IMR-90 (cell line): ENCODE measurements around the gene CABCOCO1. TPM values are rescaled to one million over a fixed set of nuclear protein-coding genes. Genes with fewer than 3 reads are reported as not detected.

Experiments
- ATAC-seq: fragments of 200-7000 bp; cut with Tn5 transposase; 2 replicates; pipeline ENCODE4 v1.9.1; 2020; ENCODE audit warnings: low read depth, mild to moderate bottlenecking, moderate library complexity
- BruUV-seq: library from RNA; stranded (reverse); fragments of 400-500 nt; replicated peaks from 2 replicates; lab custom pipeline; 2021; lab: Mats Ljungman, UMichigan
- CTCF ChIA-PET: fragments of 300-600 bp; formaldehyde crosslinking; extraction: SDS; loops from one replicate; lab custom pipeline; 2021; ENCODE audit warnings: antibody characterized with exemption; lab: Yijun Ruan, JAX
- POLR2A ChIA-PET: fragments of 300-600 bp; sonication (Branson Sonifier 250); formaldehyde crosslinking; loops from one replicate; lab custom pipeline; 2022; ENCODE audit warnings: antibody characterized with exemption; ENCODE audit not compliant: unreplicated experiment; lab: Charles Lee
- DNase-seq: peaks from one replicate; pipeline ENCODE4 v3.0.0; 2013
- H2AFZ ChIP-seq: replicated peaks from 2 replicates; pipeline ENCODE3; 2013; ENCODE audit warnings: low read length, mild to moderate bottlenecking; ENCODE audit not compliant: poor library complexity
- H2AK5ac ChIP-seq: 2 replicates; pipeline ENCODE4 v1.6.1; 2013; ENCODE audit warnings: low read depth, low read length, inconsistent platforms
- H2AK9ac ChIP-seq: replicated peaks from 2 replicates; pipeline ENCODE3; 2013; ENCODE audit warnings: mild to moderate bottlenecking, low read depth, low read length, moderate library complexity; ENCODE audit not compliant: poor library complexity
- H2BK120ac ChIP-seq: 2 replicates; pipeline ENCODE4 v1.6.1; 2013; ENCODE audit warnings: low read depth, low read length, inconsistent platforms
- H2BK15ac ChIP-seq: 3 replicates; pipeline ENCODE4 v1.6.1; 2013; ENCODE audit warnings: low read depth, low read length, inconsistent platforms
- H2BK20ac ChIP-seq: 2 replicates; pipeline ENCODE4 v1.6.1; 2013; ENCODE audit warnings: low read depth, mild to moderate bottlenecking, inconsistent platforms, low read length, moderate library complexity
- H2BK5ac ChIP-seq: 2 replicates; pipeline ENCODE4 v1.6.1; 2013; ENCODE audit warnings: mild to moderate bottlenecking, low read depth, low read length, inconsistent platforms; ENCODE audit not compliant: poor library complexity, severe bottlenecking
- H3K14ac ChIP-seq: replicated peaks from 2 replicates; pipeline ENCODE4 v1.6.1; 2013; ENCODE audit warnings: low read depth, low read length, inconsistent platforms
- H3K18ac ChIP-seq: 2 replicates; pipeline ENCODE4 v1.6.1; 2013; ENCODE audit warnings: low read depth, low read length, control low read depth
- H3K23ac ChIP-seq: 2 replicates; pipeline ENCODE4 v1.6.1; 2013; ENCODE audit warnings: low read depth, low read length, inconsistent platforms
- H3K27ac ChIP-seq: 2 replicates; pipeline ENCODE4 v1.5.1; 2013; ENCODE audit warnings: mild to moderate bottlenecking, control low read depth, low read length; ENCODE audit not compliant: insufficient read depth
- H3K27me3 ChIP-seq: 2 replicates; pipeline ENCODE4 v1.6.1; 2013; ENCODE audit warnings: low read length; ENCODE audit not compliant: control insufficient read depth, insufficient read depth
- H3K36me3 ChIP-seq: 2 replicates; pipeline ENCODE4 v1.6.1; 2013; ENCODE audit warnings: low read length, mixed read lengths; ENCODE audit not compliant: control insufficient read depth, insufficient read depth
- H3K4ac ChIP-seq: 2 replicates; pipeline ENCODE4 v1.6.1; 2013; ENCODE audit warnings: low read depth, low read length, inconsistent platforms
- H3K4me1 ChIP-seq: 2 replicates; pipeline ENCODE4 v1.6.1; 2013; ENCODE audit warnings: low read length, mixed read lengths; ENCODE audit not compliant: control insufficient read depth, insufficient read depth
- H3K4me2 ChIP-seq: 2 replicates; pipeline ENCODE4 v1.6.1; 2013; ENCODE audit warnings: low read depth, mild to moderate bottlenecking, control low read depth, low read length, moderate library complexity
- H3K4me3 ChIP-seq: 2 replicates; pipeline ENCODE4 v1.5.1; 2013; ENCODE audit warnings: low read depth, mild to moderate bottlenecking, control low read depth, low read length, moderate library complexity; ENCODE audit not compliant: insufficient read depth
- H3K56ac ChIP-seq: 2 replicates; pipeline ENCODE4 v1.6.1; 2013; ENCODE audit warnings: low read length, inconsistent platforms; ENCODE audit not compliant: insufficient read depth; ENCODE audit errors: extremely low read depth
- H3K79me1 ChIP-seq, 2 experiments: 2 replicates each; pipeline ENCODE4 v1.6.1; 2013; ENCODE audit warnings: low read length in 2 of 2, inconsistent platforms in 1 of 2, low read depth in 1 of 2
- H3K9ac ChIP-seq: 2 replicates; pipeline ENCODE4 v1.6.1; 2013; ENCODE audit warnings: low read depth, low read length, control low read depth
- H3K9me1 ChIP-seq: 2 replicates; pipeline ENCODE4 v1.6.1; 2013; ENCODE audit warnings: low read length, inconsistent platforms; ENCODE audit not compliant: insufficient read depth
- H3K9me3 ChIP-seq: 2 replicates; pipeline ENCODE4 v1.6.1; 2013; ENCODE audit warnings: low read length; ENCODE audit not compliant: control insufficient read depth, insufficient read depth
- H4K20me1 ChIP-seq: 2 replicates; pipeline ENCODE4 v1.6.1; 2013; ENCODE audit warnings: low read length, inconsistent platforms; ENCODE audit not compliant: insufficient read depth
- H4K5ac ChIP-seq: 2 replicates; pipeline ENCODE4 v1.6.1; 2013; ENCODE audit warnings: mild to moderate bottlenecking, low read depth, low read length, control low read depth
- H4K8ac ChIP-seq, 2 experiments: 2 replicates each; pipeline ENCODE4 v1.6.1; 2013; ENCODE audit warnings: low read depth in 2 of 2, low read length in 2 of 2, control low read depth in 1 of 2, inconsistent platforms in 1 of 2
- H4K91ac ChIP-seq: 2 replicates; pipeline ENCODE4 v1.6.1; 2013; ENCODE audit warnings: low read depth, low read length, inconsistent platforms; ENCODE audit not compliant: insufficient read depth
- BHLHE40 ChIP-seq: fragments of 150-350 bp; IDR thresholded peaks from 2 replicates; pipeline ENCODE4 v1.6.1; 2016; ENCODE audit warnings: mild to moderate bottlenecking, low read depth, low read length
- CHD1 ChIP-seq: IDR thresholded peaks from 2 replicates; pipeline ENCODE4 v1.6.1; 2012; ENCODE audit warnings: low read depth, low read length, improper control_type of control experiment
- FOS ChIP-seq: fragments of 150-350 bp; IDR thresholded peaks from 2 replicates; pipeline ENCODE4 v1.6.1; 2016; ENCODE audit warnings: low read depth, low read length
- MAZ ChIP-seq: IDR thresholded peaks from 2 replicates; pipeline ENCODE4 v1.6.1; 2012; ENCODE audit warnings: low read depth, mild to moderate bottlenecking, low read length, improper control_type of control experiment, moderate library complexity, borderline replicate concordance
- MXI1 ChIP-seq: IDR thresholded peaks from 2 replicates; pipeline ENCODE4 v1.6.1; 2012; ENCODE audit warnings: low read depth, mild to moderate bottlenecking, low read length, moderate library complexity, borderline replicate concordance
- POLR2A ChIP-seq: IDR thresholded peaks from 2 replicates; pipeline ENCODE4 v1.6.1; 2012; ENCODE audit warnings: mild to moderate bottlenecking, low read depth, low read length
- RCOR1 ChIP-seq: IDR thresholded peaks from 2 replicates; pipeline ENCODE4 v1.6.1; 2012; ENCODE audit warnings: mild to moderate bottlenecking, low read length, improper control_type of control experiment; ENCODE audit not compliant: insufficient replicate concordance
- SMC3 ChIP-seq: fragments of 150-350 bp; IDR thresholded peaks from 2 replicates; pipeline ENCODE4 v1.6.1; 2016; ENCODE audit warnings: low read depth, mild to moderate bottlenecking, antibody characterized with exemption, low read length, moderate library complexity
- WGBS, 2 experiments: methylation state at CpG; one replicate each; pipeline versions ENCODE4 v1.1.5 to v1.1.7; 2013; ENCODE audit warnings: missing lambda C conversion rate in 2 of 2; ENCODE audit not compliant: insufficient read length in 1 of 2; ENCODE audit errors: extremely low coverage in 2 of 2; 5-methylcytosine and 5-hydroxymethylcytosine counted together
- dilution Hi-C: fragments of 300-500 bp; cut with HindIII; formaldehyde crosslinking; loops from one replicate; pipeline ENCODE4 v1.14.3; 2018; ENCODE audit warnings: low sequenced_read_pairs; ENCODE audit not compliant: unreplicated experiment
- in situ Hi-C: fragments of 300-500 bp; cut with MboI; formaldehyde crosslinking; loops from 3 replicates; pipeline ENCODE4 v1.14.3; 2019; ENCODE audit warnings: low sequenced_read_pairs, inconsistent platforms, mixed read lengths
- intact Hi-C: fragments of 100-400 bp; cut with micrococcal nuclease; formaldehyde crosslinking; loops from 2 replicates; pipeline ENCODE4 v1.10.0; 2022
- polyA plus RNA-seq, 3 experiments: library from polyadenylated mRNA; depleted of rRNA; stranded (reverse); fragments of >200 nt; gene quantifications; 2 replicates each; pipeline ENCODE4 v1.2.3, GENCODE V29; 2012; ENCODE audit warnings: low replicate concordance in 1 of 3
- total RNA-seq: library from RNA; depleted of rRNA; stranded (reverse); fragments of >200 nt; gene quantifications from 2 replicates; pipeline ENCODE4 v1.2.3, GENCODE V29; 2012
- TF ChIP-seq, protein P1 (sequence below): conservative IDR thresholded peaks from 2 replicates; pipeline ENCODE4 v1.5.1; 2012; ENCODE audit warnings: mild to moderate bottlenecking, low read depth, low read length, improper control_type of control experiment
- TF ChIP-seq, protein P2 (sequence below): fragments of 150-350 bp; IDR thresholded peaks from 2 replicates; pipeline ENCODE4 v1.6.1; 2017; ENCODE audit warnings: mild to moderate bottlenecking, antibody characterized with exemption, low read length, low read depth

The CABCOCO1 gene
- total and polyA plus RNA-seq, 2 of the 4 experiments (the other 2 are of a cell fraction) = 0.18 to 0.31 TPM

DNA sequence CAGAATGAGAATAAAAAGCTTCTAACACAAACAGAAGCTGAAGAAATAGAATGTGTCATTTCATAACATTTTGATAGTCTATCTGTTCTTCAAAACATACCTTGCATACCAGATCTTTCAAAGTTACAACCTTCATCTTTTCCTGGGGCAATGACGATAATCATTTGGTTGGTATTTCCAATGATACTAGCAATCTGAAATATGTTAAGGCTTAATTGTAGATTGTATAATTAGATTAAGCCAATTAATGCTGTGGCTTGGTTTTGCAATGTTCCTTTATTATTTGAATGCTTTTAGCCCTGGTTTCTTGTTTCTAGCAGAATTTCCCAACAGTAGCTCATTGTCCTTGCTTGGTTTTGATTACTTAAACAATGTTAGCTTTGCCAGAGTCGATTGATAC lies 84.6 kb downstream of the CABCOCO1 start:
- DNase-seq (no peak), ATAC-seq (no peak)
- BruUV-seq = no TSS peak
- intact Hi-C loops (loop anchor here (10.0 kb wide), 1 partner anchor 497 kb away; no protein-coding TSS in a partner anchor), dilution Hi-C loops (no loop called here), in situ Hi-C loops (no loop called here)
- Histone ChIP-seq H3K4me1 (peaks cover 10% of the 10 kb centered on the region), H3K4me2 (no peak overlapping the region), H2BK15ac (no peak overlapping the region), H3K18ac (no peak overlapping the region), H4K91ac (no peak overlapping the region), H3K4ac (no peak overlapping the region), H3K9me3 (no peaks in the 10 kb centered on the region), H3K23ac (no peak overlapping the region), H3K79me1 (peaks cover 0 to 7% of the 10 kb centered on the region in 2 experiments; a peak in 1 of 4 replicates), H2AK9ac (no peak overlapping the region), H3K14ac (no peak overlapping the region), H4K5ac (no peak overlapping the region), H2BK20ac (no peak overlapping the region), H2AFZ (no peak overlapping the region), H4K8ac (no peak overlapping the region; a peak in 1 of 4 replicates), H3K56ac (no peak overlapping the region), H3K9me1 (peaks cover 6% of the 10 kb centered on the region), H3K27ac (no peak overlapping the region), H4K20me1 (no peaks in the 10 kb centered on the region), H2BK5ac (no peak overlapping the region), H3K9ac (no peak overlapping the region), H3K27me3 (no peaks in the 10 kb centered on the region), H3K4me3 (no peak overlapping the region), H2AK5ac (no peak overlapping the region), H2BK120ac (no peak overlapping the region), H3K36me3 (no peaks in the 10 kb centered on the region)
- no CpG with 5 or more reads among the region's 2 CpGs for WGBS, 2 experiments
- POLR2A ChIA-PET = no interaction called here
- TF ChIP-seq SMC3 (no peak), MXI1 (no peak), MAZ (no peak), BHLHE40 (no peak), FOS (no peak), POLR2A (no peak), RCOR1 (no peak), CHD1 (no peak)
- TF ChIP-seq, protein P1, sequence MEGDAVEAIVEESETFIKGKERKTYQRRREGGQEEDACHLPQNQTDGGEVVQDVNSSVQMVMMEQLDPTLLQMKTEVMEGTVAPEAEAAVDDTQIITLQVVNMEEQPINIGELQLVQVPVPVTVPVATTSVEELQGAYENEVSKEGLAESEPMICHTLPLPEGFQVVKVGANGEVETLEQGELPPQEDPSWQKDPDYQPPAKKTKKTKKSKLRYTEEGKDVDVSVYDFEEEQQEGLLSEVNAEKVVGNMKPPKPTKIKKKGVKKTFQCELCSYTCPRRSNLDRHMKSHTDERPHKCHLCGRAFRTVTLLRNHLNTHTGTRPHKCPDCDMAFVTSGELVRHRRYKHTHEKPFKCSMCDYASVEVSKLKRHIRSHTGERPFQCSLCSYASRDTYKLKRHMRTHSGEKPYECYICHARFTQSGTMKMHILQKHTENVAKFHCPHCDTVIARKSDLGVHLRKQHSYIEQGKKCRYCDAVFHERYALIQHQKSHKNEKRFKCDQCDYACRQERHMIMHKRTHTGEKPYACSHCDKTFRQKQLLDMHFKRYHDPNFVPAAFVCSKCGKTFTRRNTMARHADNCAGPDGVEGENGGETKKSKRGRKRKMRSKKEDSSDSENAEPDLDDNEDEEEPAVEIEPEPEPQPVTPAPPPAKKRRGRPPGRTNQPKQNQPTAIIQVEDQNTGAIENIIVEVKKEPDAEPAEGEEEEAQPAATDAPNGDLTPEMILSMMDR = no peak
- TF ChIP-seq, protein P2, sequence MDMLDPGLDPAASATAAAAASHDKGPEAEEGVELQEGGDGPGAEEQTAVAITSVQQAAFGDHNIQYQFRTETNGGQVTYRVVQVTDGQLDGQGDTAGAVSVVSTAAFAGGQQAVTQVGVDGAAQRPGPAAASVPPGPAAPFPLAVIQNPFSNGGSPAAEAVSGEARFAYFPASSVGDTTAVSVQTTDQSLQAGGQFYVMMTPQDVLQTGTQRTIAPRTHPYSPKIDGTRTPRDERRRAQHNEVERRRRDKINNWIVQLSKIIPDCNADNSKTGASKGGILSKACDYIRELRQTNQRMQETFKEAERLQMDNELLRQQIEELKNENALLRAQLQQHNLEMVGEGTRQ = no peak
- CTCF ChIA-PET = no interaction called here
